ENCODE results near the gene UGT1A8.

The UGT1A8 gene

GRCh38 chr2:233656443-233656842, 39.0 kb downstream of the UGT1A8 start:
- H3K27ac ChIP-seq (replicated peaks): no peak overlapping the region
- TF ChIP-seq GABPA (IDR thresholded peaks at IDR 0.05; ENCODE audit: low read depth) (no peak), SPI1 (IDR thresholded peaks at IDR 0.05; ENCODE audit: borderline replicate concordance, low read depth) (no peak), POLR2AphosphoS5 (IDR thresholded peaks at IDR 0.05; ENCODE audit: low read depth) (no peak), CTCF (IDR thresholded peaks at IDR 0.05; ENCODE audit: insufficient read depth, low read length) (no peak), REST (IDR thresholded peaks at IDR 0.05; ENCODE audit: insufficient replicate concordance, low read depth) (no peak)
- no peak for DNase-seq (ENCODE audit: low read depth in 1 of 2, low spot score in 1 of 2)

GRCh38 chr2:233658610-233659009, 41.2 kb downstream of the UGT1A8 start:
- no peak overlapping the region for H3K27ac ChIP-seq (replicated peaks)
- TF ChIP-seq CTCF (IDR thresholded peaks at IDR 0.05; ENCODE audit: insufficient read depth, low read length) (no peak), REST (IDR thresholded peaks at IDR 0.05; ENCODE audit: insufficient replicate concordance, low read depth) (no peak), SPI1 (IDR thresholded peaks at IDR 0.05; ENCODE audit: borderline replicate concordance, low read depth) (no peak), GABPA (IDR thresholded peaks at IDR 0.05; ENCODE audit: low read depth) (no peak), POLR2AphosphoS5 (IDR thresholded peaks at IDR 0.05; ENCODE audit: low read depth) (no peak)
- H3K4me3 ChIP-seq (replicated peaks; ENCODE audit: insufficient read depth, low read length): no peak overlapping the region
- no peaks in the 10 kb centered on the region for H3K27me3 ChIP-seq (ENCODE audit: insufficient read depth, poor library complexity, severe bottlenecking)
- no peak for DNase-seq (ENCODE audit: low read depth in 1 of 2, low spot score in 1 of 2)

More at GRCh38 chr2:233656443-233656842, 39.0 kb downstream of the UGT1A8 start:
- Histone ChIP-seq H3K4me3 (replicated peaks; ENCODE audit: insufficient read depth, low read length) (no peak overlapping the region), H3K27me3 (ENCODE audit: insufficient read depth, poor library complexity, severe bottlenecking) (no peaks in the 10 kb centered on the region)

- no peak overlapping the region for H3K4me3 ChIP-seq (replicated peaks; ENCODE audit: insufficient read depth, low read length)
- DNase-seq (ENCODE audit: low read depth in 1 of 2, low spot score in 1 of 2): no peak
- no peak for TF ChIP-seq GABPA (IDR thresholded peaks at IDR 0.05; ENCODE audit: low read depth)
- no peak for TF ChIP-seq REST (IDR thresholded peaks at IDR 0.05; ENCODE audit: insufficient replicate concordance, low read depth)
- TF ChIP-seq CTCF (IDR thresholded peaks at IDR 0.05; ENCODE audit: insufficient read depth, low read length): no peak
Measured at GRCh38 chr2:233663911-233664310, 46.5 kb downstream of the UGT1A8 start.

More at GRCh38 chr2:233663911-233664310, 46.5 kb downstream of the UGT1A8 start:
- Histone ChIP-seq H3K27me3 (ENCODE audit: insufficient read depth, poor library complexity, severe bottlenecking) (no peaks in the 10 kb centered on the region), H3K27ac (replicated peaks) (no peak overlapping the region)

All from HL-60 (cell line).